T47D (cell line): ENCODE measurements around the gene HDHD3.

Experiments used
- DNase-seq, 2 experiments: peaks; one replicate each; pipeline versions ENCODE4 v3.0.0 to v3.0.0-alpha.2; 2011 to 2012; ENCODE audit warnings: low read depth in 1 of 2, low spot score in 1 of 2
- JUND ChIP-seq: IDR thresholded peaks from 2 replicates; pipeline ENCODE4 v1.6.1; 2012; ENCODE audit warnings: low read depth
- in situ Hi-C: cut with HindIII; loops from 2 replicates; pipeline ENCODE4 v1.10.0; 2016; ENCODE audit warnings: low sequenced_read_pairs, low pct_unique_long_range_greater_than_20kb

The HDHD3 gene

DNA sequence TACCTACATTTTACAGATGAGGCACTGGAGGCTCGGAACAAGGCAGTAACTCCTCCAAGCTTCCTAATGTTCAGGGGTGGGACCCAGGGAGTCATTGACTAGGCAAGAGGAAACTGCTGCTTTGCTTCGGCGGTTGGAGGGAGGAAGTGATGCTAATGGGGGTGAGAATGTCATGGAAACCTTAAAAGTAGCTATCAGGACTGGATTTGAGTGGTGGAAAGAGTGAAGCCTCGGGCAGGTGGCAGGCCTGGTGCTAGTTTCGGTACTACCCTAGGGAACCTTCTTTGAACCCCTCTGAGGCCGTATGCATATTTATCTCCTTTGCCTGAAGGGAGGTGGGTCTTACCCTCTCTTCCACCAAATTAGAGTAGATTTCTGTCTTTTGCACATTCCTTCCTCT is 25.8 kb downstream of the HDHD3 start:
- no peak for DNase-seq
- TF ChIP-seq JUND: no peak
- in situ Hi-C loops: no loop called here

DNA sequence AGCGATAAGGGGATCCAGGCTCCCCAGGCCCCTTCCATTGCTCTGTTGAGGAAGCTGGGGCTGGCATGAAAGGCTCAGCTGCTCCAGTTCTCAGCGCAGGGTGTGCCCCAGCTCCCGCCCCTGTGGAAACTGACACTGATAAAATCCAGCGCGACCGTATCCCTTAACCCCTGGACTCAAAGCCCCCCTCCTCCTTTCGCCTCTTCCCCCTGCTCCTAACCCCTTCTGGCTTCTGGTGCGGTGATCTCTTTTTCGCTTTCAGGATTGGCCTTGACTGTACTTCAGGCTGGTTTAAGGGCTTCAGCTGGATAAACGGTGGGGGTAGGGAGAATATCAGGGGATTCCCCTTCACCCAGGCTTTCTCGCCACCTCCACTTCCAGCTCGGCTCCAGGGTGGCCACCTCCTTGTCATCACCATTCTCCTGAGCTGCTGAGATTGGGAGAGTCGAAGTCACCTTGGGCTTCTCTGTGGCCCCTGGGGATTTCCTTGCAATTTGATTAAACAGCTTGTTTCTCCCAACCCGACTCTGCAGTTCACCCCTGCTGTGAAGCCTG is 26.6 kb downstream of the HDHD3 start:
- in situ Hi-C loops: no loop called here
- no peak for TF ChIP-seq JUND
- DNase-seq: no peak

DNA sequence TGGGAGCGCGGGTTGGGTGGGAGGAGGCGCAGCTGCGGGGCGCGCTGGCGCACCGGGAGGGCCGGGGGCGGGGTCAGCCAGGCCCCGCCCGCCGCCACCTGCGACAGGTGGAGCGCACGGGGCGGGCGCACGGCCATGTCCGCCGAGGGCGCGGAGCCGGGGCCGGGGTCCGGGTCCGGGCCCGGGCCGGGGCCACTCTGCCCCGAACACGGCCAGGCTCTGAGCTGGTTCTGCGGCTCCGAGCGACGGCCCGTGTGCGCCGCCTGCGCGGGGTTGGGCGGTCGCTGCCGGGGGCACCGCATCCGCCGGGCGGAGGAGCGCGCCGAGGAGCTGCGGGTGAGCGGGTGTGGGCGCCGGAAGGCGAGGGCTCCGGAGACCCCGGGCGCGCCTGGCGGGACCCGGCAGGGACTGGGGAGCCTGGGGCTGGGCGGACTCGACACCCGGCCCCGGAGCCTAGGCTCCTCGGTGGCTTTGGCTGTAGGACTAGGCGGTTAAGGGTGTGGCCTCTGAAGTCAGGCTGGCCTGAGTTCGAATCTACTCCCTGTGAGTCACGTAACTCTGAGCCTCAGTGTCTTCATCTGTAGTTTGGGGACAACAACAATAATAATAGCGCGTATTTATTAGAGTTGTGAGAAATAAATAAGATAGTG is 27.2 kb downstream of the HDHD3 start, which contains the start of gene BSPRY:
TSS of gene BSPRY (plus strand) at position 97 of the 650 bp plus-strand sequence. CDS start at position 136, 39 bp downstream.
- DNase-seq: peak; percentile 74 to 86
- in situ Hi-C loops: no loop called here
- TF ChIP-seq JUND: no peak

DNA sequence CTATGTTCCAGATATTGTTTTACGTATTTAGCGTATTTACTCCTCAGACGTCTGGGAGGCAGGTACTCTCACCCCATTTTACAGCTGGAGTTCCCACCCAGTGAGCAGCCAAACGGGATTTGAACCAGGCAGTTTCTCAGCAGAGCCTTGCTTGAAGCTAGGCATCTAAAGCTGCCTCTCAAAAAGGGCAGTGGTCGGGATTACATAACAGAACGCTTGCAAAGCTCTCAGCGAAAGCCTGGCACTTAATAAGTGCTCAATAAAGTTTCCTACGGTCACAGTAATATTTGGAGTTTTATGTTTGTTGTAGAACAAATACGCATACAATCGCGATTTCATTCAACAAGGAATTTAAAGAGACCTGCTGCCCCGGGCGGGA is 27.7 kb downstream of the HDHD3 start:
- DNase-seq: no peak
- in situ Hi-C loops: no loop called here
- no peak for TF ChIP-seq JUND

DNA sequence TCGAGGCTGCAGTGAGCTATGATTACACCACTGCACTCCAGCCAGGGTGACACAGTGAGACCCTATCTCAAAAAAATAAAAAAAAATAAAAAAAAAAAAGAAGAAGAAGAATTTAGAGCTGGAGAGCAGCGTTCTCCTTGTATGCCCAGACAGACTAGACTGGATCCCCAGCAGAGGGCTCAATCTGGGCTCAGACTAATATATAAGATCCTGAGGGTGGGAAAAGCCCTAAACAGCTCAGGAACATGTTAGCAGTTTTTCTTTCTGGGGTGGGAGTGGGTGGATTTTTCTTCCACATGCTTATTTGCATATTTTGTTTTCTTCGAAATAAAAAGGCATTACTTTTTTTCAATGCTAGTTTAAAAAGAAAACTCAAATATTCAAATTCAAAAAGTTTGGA is 28.3 kb downstream of the HDHD3 start:
- no peak for TF ChIP-seq JUND
- no peak for DNase-seq
- in situ Hi-C loops: no loop called here

DNA sequence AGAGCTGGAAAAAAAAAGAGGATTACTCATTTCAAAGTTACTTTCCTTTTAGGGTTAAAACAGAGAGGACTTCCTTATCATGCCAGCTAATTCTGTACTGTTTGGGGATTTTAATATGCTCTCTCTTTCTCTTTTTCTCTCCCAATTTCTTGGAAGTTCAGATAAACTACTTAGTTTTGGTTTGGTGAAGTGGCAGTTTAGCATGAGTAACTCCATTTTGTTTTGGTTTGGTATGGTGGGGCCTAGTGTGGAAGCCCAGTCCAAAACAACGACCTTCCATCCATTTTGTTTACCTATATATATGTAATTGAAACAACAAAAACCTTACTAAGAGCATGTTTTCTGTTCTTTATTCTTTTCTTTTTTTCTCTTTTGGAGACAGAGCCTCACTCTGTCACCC is 31.1 kb downstream of the HDHD3 start:
- TF ChIP-seq JUND: no peak
- in situ Hi-C loops: no loop called here

DNA sequence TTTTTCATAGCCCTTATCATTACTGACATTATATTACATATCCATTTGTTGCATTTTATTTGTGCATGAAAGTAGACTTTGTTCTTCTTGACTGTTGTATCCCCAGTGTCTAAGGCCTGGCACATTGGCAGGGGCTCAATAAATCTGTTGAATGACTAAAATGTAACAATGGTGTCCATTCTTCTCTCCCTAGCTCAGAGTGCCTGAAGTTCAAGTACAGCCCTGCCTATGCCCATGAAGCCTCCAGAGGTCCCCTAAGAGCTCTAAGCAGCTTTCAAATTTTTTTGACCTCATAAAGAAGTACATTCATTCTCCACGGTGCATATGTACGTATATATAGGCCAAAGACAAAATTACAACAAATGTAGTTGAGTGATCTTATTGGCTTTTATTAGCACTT is 31.6 kb downstream of the HDHD3 start:
- no peak for TF ChIP-seq JUND
- in situ Hi-C loops: no loop called here
- no peak for DNase-seq

More for the DNA sequence above, 31.1 kb downstream of the HDHD3 start:
- no peak for DNase-seq

DNA sequence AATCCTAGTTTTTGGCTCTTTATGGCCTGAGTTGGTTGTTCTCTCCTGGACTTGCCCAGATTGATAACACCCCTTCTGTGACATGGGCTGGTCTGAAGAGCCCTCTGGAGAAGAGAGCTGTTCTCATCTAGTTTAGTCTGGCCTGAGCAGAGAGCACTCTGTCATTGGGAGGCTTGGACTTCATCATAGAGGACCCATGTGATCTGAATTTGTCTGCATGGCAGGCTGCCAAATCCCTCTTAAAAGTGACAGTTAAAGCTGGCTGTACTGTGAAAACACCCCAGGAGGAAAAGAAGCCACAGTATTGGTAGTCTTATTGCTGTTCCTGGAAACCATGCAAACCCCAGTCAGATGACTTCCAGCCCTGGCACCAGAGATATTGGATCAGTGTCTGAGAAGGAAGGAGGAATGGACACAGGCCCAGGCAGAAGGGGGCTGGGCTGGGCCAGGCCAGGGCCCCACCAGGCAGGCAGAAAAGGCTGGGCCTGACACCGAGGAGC is 33.0 kb downstream of the HDHD3 start:
- TF ChIP-seq JUND: no peak
- peak in 1 of 2 experiments; percentile 70 for DNase-seq
- in situ Hi-C loops: no loop called here

DNA sequence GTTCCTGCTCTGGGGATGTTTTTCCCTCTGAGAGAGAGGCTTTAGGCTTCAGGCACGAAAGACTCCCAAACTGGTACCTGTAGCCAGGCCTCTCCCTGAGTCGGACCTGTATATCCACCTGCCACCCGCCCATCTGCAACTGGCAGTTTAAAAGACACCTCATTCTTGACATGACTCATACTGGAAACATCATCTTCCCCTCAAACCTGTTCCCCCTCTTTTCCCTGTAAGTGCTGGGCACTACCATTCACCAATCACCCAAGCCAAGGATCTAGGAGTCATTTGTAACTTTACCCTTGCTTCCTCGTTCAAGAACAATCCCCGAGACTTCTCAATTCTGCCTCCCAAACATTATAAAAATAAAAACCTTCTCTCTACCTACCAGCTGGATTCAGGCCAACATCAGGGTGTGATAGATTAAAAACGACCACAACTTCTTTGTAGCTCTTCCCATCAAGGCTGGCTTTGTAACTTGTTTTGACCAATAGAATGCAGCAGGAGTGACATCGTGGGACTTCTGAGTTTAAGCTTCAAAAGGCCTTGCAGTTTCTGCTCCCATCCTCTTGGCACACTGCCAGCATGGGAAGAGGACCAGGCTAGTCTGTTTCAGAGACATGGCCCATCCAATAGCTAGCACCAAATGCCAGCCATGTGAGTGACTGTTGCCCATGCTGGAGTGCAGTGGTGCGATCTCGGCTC is 34.9 kb downstream of the HDHD3 start:
- TF ChIP-seq JUND: peak; percentile 51; the same call in 1 of the 2 replicates
- in situ Hi-C loops: no loop called here
- peak; percentile 26 to 94 for DNase-seq

DNA sequence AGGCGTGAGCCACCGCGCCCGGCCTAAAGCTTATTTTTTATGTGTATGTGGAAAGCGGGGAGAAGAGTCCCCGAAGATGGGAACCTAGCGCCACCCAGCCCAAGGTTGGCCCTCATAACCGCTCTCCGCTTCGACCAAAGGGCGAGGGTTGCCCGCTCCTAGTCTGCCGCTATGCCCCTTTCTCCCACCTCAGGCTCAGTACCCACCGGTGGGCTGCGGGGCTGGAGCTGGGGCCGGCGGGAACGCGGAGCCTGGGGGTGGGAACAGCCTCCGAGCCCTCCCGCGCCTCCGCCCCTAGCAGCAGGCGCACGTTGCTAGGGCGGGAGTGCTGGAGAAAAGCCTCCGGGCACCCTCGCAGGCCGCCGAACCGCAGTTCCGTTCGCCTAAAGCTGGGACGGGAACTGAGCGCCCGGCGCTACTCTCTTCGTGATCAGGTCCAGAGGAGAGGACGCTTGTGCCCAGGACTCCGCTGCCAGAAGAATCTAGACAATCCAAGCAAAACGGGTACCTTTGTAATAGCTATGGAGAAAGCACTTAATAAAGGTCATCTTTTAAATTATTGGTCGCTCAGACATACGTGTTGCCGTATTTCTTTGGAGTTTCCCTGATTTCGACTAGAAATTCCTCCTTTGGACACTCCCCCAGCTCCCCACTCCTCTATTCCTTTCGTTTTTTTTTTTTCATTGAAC is 36.6 kb downstream of the HDHD3 start, which contains the start of gene WDR31:
TSS of gene WDR31 (minus strand) at position 265 of the 689 bp plus-strand sequence. CDS start 8,253 bp downstream, outside the sequence.
- in situ Hi-C loops: no loop called here
- DNase-seq: peak; percentile 90 to 93
- TF ChIP-seq JUND: no peak

DNA sequence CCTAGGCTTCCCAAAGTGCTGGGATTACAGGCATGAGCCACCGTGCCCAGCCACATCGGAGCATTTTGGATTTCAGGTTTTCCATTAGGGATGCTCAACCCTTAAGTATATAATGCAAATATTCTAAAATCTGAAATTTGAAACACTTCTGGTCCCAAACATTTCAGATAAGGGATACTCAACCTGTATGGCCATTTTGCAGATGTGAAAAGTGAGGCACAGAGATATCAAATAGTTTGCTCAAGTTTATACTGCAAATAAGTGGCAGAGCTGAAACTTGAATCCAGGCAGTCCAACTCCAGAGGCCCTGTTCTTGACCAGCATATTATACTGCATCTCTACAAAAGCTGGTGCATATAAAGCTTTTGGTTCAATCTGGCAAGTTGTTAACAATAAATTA is 39.1 kb downstream of the HDHD3 start:
- no peak for TF ChIP-seq JUND
- DNase-seq: no peak
- in situ Hi-C loops: no loop called here

DNA sequence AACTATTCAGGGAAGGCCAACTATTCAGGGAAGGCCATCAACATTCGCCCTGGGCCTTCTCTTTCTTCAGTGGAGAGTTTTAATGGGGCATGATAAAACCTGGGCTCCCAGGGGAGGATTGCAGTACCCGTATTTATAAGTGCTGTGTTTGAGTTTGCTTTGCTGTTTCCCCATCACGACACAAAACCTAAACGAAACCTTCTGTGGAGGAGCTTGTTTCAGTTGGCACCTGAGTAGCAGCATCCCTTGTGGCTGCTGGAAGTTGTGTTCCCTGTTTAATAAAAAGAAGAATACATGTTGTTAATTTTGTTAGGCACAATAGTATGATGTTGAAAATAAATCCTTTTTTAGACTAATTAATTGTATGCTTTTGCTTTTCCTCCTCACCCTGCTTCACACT is 45.0 kb downstream of the HDHD3 start:
- in situ Hi-C loops: no loop called here
- TF ChIP-seq JUND: no peak
- DNase-seq: no peak
